Activated naive CD8-positive, alpha-beta T cell (primary cell): ENCODE data around the gene ZNF394.
"Not testable (repeated sequence)": the region's sequence is repeated elsewhere in the genome, so short reads cannot be mapped to it uniquely, and the experiment has no call there.

Source experiments
- H3K27ac Mint-ChIP-seq: one replicate; pipeline ENCODE4 v1.8.0; 2021; ENCODE audit warnings: mixed read lengths
- H3K27me3 Mint-ChIP-seq: one replicate; pipeline ENCODE4 v1.8.0; 2021; ENCODE audit warnings: mixed read lengths
- H3K36me3 Mint-ChIP-seq: one replicate; pipeline ENCODE4 v1.8.0; 2021; ENCODE audit warnings: mixed read lengths
- H3K4me1 Mint-ChIP-seq: one replicate; pipeline ENCODE4 v1.8.0; 2021; ENCODE audit warnings: low read depth, mixed read lengths
- H3K4me3 Mint-ChIP-seq: one replicate; pipeline ENCODE4 v1.8.0; 2021; ENCODE audit warnings: mild to moderate bottlenecking, mixed read lengths
- H3K9me3 Mint-ChIP-seq: one replicate; pipeline ENCODE4 v1.8.0; 2021; ENCODE audit warnings: low read depth, mixed read lengths

Gene ZNF394

GRCh38 chr7:99499721-99500636 is at the start of gene ZNF394:
ZNF394 (minus strand) TSS chr7:99500281; CDS start chr7:99500093, 188 bp downstream.
- Mint-ChIP-seq H3K27ac (peak within 1 kb of the TSS; percentile 99), H3K36me3 (peaks cover 8% of the 10 kb centered on the region), H3K4me1 (peaks cover 27% of the 10 kb centered on the region), H3K9me3 (no peaks in the 10 kb centered on the region), H3K27me3 (no peaks in the 10 kb centered on the region), H3K4me3 (peak within 1 kb of the TSS; percentile 99)

DNA sequence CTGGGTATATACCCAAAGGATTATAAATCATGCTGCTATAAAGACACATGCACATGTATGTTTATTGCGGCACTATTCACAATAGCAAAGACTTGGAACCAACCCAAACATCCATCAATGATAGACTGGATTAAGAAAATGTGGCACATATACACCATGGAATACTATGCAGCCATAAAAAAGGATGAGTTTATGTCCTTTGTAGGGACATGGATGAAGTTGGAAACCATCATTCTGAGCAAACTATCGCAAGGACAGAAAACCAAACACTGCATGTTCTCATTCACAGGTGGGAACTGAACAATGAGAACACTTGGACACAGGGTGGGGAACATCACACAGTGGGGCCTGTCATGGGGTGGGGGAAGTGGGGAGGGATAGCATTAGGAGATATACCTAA is 49.5 kb upstream of the ZNF394 start:
- H3K27ac Mint-ChIP-seq, H3K27me3 Mint-ChIP-seq, H3K9me3 Mint-ChIP-seq: not testable (repeated sequence)
- H3K4me3 Mint-ChIP-seq = peak overlapping the region; percentile 57
- peaks cover 28% of the 10 kb centered on the region for H3K4me1 Mint-ChIP-seq
- peaks cover 12% of the 10 kb centered on the region for H3K36me3 Mint-ChIP-seq

DNA sequence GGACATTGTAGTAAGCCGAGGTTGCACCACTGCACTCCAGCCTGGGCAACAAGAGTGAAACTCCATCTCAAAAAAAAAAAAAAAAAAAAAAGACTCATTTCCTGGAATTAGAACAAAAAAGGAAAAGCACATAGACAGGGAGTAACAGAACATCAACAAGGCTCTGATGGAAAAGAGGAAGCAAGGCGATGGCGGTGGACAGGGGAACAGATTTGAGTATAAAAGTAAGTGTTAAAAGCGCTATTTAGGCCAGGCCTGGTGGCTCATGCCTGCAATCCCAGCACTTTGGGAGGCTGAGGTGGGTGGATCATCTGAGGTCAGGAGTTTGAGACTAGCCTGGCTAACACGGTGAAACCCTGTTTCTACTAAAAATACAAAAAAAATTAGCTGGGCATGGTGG is 45.2 kb upstream of the ZNF394 start:
- not testable (repeated sequence) for H3K9me3 Mint-ChIP-seq, H3K27ac Mint-ChIP-seq, H3K27me3 Mint-ChIP-seq, H3K4me3 Mint-ChIP-seq, H3K4me1 Mint-ChIP-seq
- H3K36me3 Mint-ChIP-seq = peaks cover 15% of the 10 kb centered on the region

GRCh38 chr7:99543916-99544315 is 43.8 kb upstream of the ZNF394 start:
- peaks cover 3% of the 10 kb centered on the region for H3K9me3 Mint-ChIP-seq
- H3K27me3 Mint-ChIP-seq = no peaks in the 10 kb centered on the region
- H3K27ac Mint-ChIP-seq = no peak overlapping the region
- peaks cover 12% of the 10 kb centered on the region for H3K36me3 Mint-ChIP-seq
- H3K4me1 Mint-ChIP-seq = no peaks in the 10 kb centered on the region
- no peak overlapping the region for H3K4me3 Mint-ChIP-seq

GRCh38 chr7:99543081-99543671 is 43.1 kb upstream of the ZNF394 start:
- Mint-ChIP-seq H3K4me3 (no peak overlapping the region), H3K4me1 (no peaks in the 10 kb centered on the region), H3K36me3 (peaks cover 12% of the 10 kb centered on the region), H3K27ac (no peak overlapping the region), H3K27me3 (no peaks in the 10 kb centered on the region), H3K9me3 (peaks cover 3% of the 10 kb centered on the region)

DNA sequence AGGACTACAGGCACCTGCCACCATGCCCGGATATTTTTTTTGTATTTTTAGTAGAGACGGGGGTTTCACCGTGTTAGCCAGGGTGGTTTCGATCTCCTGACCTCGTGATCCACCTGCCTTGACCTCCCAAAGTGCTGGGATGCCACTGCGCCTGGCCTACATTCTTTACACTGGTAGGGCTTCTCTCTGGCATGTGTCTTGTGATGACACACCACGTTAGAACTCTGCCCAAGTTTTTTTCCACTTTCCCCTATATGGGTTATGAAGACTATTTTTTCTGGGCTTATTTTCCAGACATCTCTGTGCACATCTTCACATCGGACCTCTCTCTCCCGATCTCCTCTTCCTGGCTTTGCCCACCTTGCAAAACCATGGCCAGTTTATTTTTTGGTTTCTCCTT is 41.1 kb upstream of the ZNF394 start:
- Mint-ChIP-seq H3K4me1 (no peaks in the 10 kb centered on the region), H3K27ac (no peak overlapping the region), H3K27me3 (no peaks in the 10 kb centered on the region), H3K9me3 (peaks cover 3% of the 10 kb centered on the region), H3K4me3 (no peak overlapping the region), H3K36me3 (peaks cover 7% of the 10 kb centered on the region)

DNA sequence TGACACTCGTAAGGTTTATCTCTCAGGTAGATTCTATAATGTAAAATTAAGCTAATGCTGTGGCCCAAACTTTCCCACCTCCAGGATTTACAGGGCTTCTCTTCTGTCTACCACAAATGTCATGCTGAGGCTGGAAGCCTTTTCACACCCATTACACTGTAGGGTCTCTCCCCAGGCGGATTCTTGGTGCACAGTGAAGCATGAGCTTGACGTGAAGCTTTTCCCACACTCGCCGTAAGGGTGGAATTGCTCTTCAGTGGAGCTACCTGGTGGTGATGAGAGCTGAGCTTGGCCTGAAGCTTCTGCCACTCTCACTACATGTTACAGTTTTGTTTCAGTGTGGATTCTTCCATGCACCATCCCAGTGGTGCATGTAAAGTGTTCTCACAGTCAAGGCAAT is 40.5 kb upstream of the ZNF394 start:
- Mint-ChIP-seq H3K9me3 (peaks cover 3% of the 10 kb centered on the region), H3K27me3 (no peaks in the 10 kb centered on the region), H3K27ac (no peak overlapping the region), H3K4me1 (no peaks in the 10 kb centered on the region), H3K4me3 (no peak overlapping the region), H3K36me3 (peaks cover 7% of the 10 kb centered on the region)

GRCh38 chr7:99539213-99539811 is 39.2 kb upstream of the ZNF394 start:
- H3K4me1 Mint-ChIP-seq = no peaks in the 10 kb centered on the region
- no peak overlapping the region for H3K27ac Mint-ChIP-seq
- peaks cover 10% of the 10 kb centered on the region for H3K36me3 Mint-ChIP-seq
- no peak overlapping the region for H3K4me3 Mint-ChIP-seq
- peaks cover 3% of the 10 kb centered on the region for H3K9me3 Mint-ChIP-seq
- no peaks in the 10 kb centered on the region for H3K27me3 Mint-ChIP-seq

DNA sequence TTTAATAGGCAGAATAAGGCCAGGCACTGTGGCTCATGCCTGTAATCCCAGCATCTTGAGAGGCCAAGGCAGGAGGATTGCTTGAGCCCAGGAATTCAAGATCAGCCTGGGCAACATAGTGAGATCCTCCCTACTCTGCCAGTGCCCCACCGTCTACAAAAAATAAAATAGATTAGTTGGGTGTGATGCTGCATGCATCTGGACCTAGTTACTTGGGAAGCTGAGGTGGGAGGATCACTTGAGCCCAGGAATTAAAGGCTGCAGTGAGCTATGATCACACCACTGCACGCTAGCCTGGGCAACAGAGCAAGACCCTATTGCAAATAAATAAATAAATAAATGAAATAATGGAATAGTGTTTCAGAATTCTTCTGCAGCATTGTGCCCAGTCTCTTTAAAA is 35.6 kb upstream of the ZNF394 start:
- H3K4me3 Mint-ChIP-seq = no peak overlapping the region
- no peaks in the 10 kb centered on the region for H3K27me3 Mint-ChIP-seq
- no peak overlapping the region for H3K27ac Mint-ChIP-seq
- peaks cover 38% of the 10 kb centered on the region for H3K36me3 Mint-ChIP-seq
- H3K9me3 Mint-ChIP-seq = peaks cover 13% of the 10 kb centered on the region
- H3K4me1 Mint-ChIP-seq = no peaks in the 10 kb centered on the region

DNA sequence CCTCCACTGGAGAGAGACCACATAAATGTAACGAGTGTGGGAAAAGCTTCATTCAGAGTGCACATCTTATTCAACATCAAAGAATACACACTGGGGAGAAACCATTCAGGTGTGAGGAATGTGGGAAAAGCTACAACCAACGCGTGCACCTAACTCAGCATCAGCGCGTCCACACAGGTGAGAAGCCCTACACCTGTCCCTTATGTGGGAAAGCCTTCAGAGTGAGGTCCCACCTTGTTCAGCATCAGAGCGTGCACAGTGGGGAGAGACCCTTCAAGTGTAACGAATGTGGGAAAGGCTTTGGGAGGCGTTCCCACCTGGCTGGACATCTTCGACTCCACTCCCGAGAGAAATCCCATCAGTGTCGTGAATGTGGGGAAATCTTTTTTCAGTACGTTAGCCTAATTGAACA is 31.3 kb upstream of the ZNF394 start:
- Mint-ChIP-seq H3K36me3 (peaks cover 48% of the 10 kb centered on the region), H3K4me1 (no peaks in the 10 kb centered on the region), H3K9me3 (peaks cover 13% of the 10 kb centered on the region), H3K27me3 (no peaks in the 10 kb centered on the region), H3K27ac (no peak overlapping the region), H3K4me3 (no peak overlapping the region)

GRCh38 chr7:99525713-99526440 is 25.8 kb upstream of the ZNF394 start:
- Mint-ChIP-seq H3K27me3 (no peaks in the 10 kb centered on the region), H3K9me3 (peaks cover 4% of the 10 kb centered on the region), H3K36me3 (peaks cover 19% of the 10 kb centered on the region), H3K4me1 (peaks cover 1% of the 10 kb centered on the region), H3K27ac (peak overlapping the region; percentile 46), H3K4me3 (no peak overlapping the region)

DNA sequence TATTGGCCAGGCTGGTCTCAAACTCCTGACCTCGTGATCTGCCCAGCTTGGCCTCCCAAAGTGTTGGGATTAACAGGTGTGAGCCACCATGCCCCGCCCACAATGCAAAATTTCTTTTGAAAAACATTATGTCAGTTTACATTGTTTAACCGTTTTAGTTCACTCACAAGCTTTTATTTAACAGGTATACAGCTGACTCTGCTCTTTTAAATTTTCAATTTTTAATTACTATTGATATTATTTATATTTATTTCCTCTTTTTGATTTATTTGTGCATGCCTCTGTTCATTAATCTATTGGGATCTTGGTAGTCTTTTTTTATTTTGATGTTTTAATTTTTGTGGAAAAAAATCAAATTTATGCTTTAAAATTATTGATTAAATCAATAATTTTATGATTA is 21.3 kb upstream of the ZNF394 start:
- Mint-ChIP-seq H3K27me3 (no peaks in the 10 kb centered on the region), H3K9me3 (no peaks in the 10 kb centered on the region), H3K36me3 (peaks cover 4% of the 10 kb centered on the region), H3K27ac (no peak overlapping the region), H3K4me1 (peaks cover 1% of the 10 kb centered on the region), H3K4me3 (no peak overlapping the region)

DNA sequence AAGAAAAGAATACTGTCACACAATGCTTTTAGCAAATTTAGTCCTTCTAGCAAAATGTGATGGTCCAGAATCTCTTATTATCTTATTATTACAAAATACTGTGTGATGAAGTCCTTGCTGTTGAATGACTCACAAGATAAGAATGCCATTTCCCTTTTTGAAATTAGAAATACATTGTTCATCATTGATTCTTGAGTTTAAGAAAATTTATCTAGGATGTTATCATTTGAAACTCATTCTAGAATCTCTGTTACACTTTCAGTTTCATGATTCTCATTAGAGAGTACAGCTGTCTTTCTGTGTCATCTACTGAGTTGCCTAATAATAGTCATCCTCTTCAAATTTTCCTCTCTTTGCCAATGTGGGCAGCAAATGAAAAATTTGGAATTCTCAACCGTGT is 14.0 kb upstream of the ZNF394 start:
- H3K4me1 Mint-ChIP-seq = peaks cover 8% of the 10 kb centered on the region
- H3K27me3 Mint-ChIP-seq = no peaks in the 10 kb centered on the region
- H3K4me3 Mint-ChIP-seq = no peak overlapping the region
- H3K9me3 Mint-ChIP-seq = no peaks in the 10 kb centered on the region
- peaks cover 3% of the 10 kb centered on the region for H3K36me3 Mint-ChIP-seq
- no peak overlapping the region for H3K27ac Mint-ChIP-seq

GRCh38 chr7:99505324-99505662 is 5.2 kb upstream of the ZNF394 start:
- Mint-ChIP-seq H3K36me3 (peaks cover 3% of the 10 kb centered on the region), H3K4me1 (peaks cover 26% of the 10 kb centered on the region), H3K27ac (peak overlapping the region; percentile 100), H3K4me3 (peak overlapping the region; percentile 100), H3K27me3 (no peaks in the 10 kb centered on the region), H3K9me3 (no peaks in the 10 kb centered on the region)
